ENCODE results near the gene CAPS. TPM values are rescaled to one million over a fixed set of nuclear protein-coding genes. Genes with fewer than 3 reads are reported as not detected.

Gene CAPS
- total RNA-seq (2022; extraction: Qiagen RNA extraction; ENCODE audit: low read depth) = 0.27 to 2.1 TPM (median 1.2 TPM) in 5 replicates

DNA sequence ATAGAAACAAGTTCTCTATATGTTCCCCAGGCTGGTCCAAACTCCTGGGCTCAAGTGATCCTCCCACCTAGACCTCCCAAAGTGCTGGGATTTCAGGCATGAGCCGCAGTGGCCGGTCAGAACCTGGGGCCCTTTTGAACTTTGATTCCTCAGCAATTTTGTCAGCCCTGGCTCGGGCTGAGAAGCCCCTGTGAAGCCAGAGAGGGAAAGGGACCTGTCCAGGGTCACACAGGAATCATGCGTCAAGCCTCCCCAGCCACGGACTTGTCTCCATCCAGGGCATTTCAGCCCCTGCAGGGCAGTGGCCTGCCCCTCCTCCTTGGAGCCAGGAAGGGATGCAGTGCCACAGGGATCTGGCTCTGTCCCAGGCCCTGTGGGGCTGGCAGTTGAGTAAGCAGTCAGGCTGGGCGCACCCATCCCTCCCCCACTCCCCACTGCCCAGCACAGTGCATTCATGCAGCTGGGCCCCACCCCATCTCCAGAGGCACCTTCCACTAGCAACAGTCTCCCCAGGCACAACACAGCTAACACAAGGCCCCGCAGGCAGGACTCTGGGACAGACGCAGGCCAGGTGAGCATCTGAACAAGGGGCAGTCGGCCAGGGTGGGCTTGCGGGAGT is at the start of gene CAPS:
TSS of gene CAPS (plus strand) at position 516 of the 619 bp plus-strand sequence. CDS start 153 bp downstream, outside the sequence.

DNA sequence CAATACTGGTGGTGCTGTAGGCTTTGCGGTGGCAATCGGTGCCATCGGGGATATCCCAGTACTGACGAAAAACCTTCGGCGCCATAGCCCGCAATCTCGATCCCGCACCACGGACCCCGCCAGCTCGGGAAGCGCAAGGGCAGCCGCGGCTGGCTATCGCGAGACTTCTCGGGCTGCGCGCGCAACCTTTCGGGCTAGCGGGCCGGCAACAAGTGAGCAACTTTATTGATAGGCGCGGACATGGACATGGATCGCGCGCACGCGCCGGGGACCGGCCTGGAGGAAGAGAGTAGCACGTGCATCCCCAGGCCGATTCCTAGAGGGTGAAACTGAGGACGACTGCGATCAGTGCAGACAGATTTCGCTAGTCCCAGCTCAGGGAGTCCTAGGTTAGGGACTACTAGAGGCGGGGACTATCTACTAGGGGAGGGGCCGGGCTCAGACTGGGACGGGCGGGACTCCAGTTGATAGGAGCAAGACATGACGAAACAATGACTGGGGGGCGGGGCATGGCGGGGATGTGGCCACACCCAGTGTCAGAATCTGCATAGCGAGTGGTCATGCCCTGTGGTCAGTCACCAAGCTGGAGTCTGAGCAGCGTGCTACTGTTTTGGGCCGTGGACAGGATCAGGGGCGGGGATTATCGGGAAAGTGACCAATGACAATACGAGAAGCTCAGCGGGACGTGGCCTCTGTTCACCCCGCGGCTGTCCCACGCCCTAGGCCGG is 10.3 kb upstream of the CAPS start, which contains the start of gene NDUFA11:
TSS of gene NDUFA11 (minus strand) at position 167 of the 728 bp plus-strand sequence. CDS start at position 85, 82 bp downstream.

DNA sequence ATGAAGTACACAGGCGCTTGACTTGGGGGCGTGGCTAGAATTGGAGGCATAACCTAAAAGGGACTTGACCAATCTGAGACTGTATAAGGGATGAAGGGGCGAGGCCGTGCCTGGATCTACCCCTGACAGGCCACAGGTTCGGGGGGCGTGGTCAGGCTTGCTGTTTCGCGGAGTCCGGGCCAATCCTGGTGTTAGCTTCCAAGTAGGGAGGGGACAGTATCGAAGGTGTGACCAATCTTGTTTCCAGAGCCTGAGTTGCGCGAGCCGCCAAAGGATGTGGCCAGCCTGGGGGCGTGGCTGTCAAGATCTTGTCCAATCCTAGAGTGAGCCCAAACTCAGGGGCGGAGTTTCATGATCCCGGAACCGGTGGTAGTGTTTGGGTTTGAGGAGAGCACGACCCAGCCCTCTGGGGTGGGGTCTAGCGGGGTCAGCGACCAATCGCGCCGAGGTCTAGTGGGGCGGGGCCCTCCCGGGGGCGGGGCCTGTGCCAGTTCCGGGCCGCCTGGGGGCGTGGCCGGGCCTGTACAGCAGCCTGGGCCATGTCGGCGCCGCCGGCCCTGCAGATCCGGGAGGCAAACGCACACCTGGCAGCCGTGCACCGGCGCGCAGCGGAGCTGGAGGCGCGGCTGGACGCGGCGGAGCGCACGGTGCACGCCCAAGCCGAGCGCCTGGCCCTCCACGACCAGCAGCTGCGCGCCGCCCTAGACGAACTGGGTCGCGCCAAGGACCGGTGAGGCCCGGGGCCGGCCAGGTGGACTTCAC is 9.5 kb upstream of the CAPS start, which contains the start of gene VMAC:
TSS of gene VMAC (plus strand) at position 521 of the 762 bp plus-strand sequence. CDS start at position 540, 19 bp downstream.

Other genes starting within 250 kb of the CAPS start
- gene MICOS13, start 233.7 kb upstream of the CAPS start, total RNA-seq (2022; extraction: Qiagen RNA extraction; ENCODE audit: low read depth) = 40.6 to 69.2 TPM (median 63.8 TPM) in 5 replicates
- gene HSD11B1L, start 233.2 kb upstream of the CAPS start, total RNA-seq (2022; extraction: Qiagen RNA extraction; ENCODE audit: low read depth) = 4.3 to 5.0 TPM (median 4.6 TPM) in 5 replicates
- gene RPL36, start 224.0 kb upstream of the CAPS start, total RNA-seq (2022; extraction: Qiagen RNA extraction; ENCODE audit: low read depth) = 676 to 817 TPM (median 781 TPM) in 5 replicates
- 40.9 to 63.7 TPM (median 63.2 TPM) in 5 replicates for gene LONP1, start 194.1 kb upstream of the CAPS start, total RNA-seq (2022; extraction: Qiagen RNA extraction; ENCODE audit: low read depth)
- not detected in 5 replicates for gene CATSPERD, start 193.6 kb upstream of the CAPS start, total RNA-seq (2022; extraction: Qiagen RNA extraction; ENCODE audit: low read depth)
- 1.2 to 2.7 TPM (median 2.5 TPM) in 5 replicates for gene PRR22, start 129.5 kb upstream of the CAPS start, total RNA-seq (2022; extraction: Qiagen RNA extraction; ENCODE audit: low read depth)
- 29.2 to 35.5 TPM (median 32.6 TPM) in 5 replicates for gene DUS3L, start 123.1 kb upstream of the CAPS start, total RNA-seq (2022; extraction: Qiagen RNA extraction; ENCODE audit: low read depth)
- gene NRTN, start 109.2 kb upstream of the CAPS start, total RNA-seq (2022; extraction: Qiagen RNA extraction; ENCODE audit: low read depth) = 0.78 to 1.6 TPM (median 0.81 TPM) in 4 of 5 replicates, not detected in the other
- gene FUT6, start 74.6 kb upstream of the CAPS start, total RNA-seq (2022; extraction: Qiagen RNA extraction; ENCODE audit: low read depth) = not detected in 5 replicates
- gene FUT3, start 62.8 kb upstream of the CAPS start, total RNA-seq (2022; extraction: Qiagen RNA extraction; ENCODE audit: low read depth) = 0.12 TPM in 1 of 5 replicates, not detected in the others
- not detected in 5 replicates for gene FUT5, start 43.7 kb upstream of the CAPS start, total RNA-seq (2022; extraction: Qiagen RNA extraction; ENCODE audit: low read depth)
- 164 to 293 TPM (median 272 TPM) in 5 replicates for gene NDUFA11, start 10.5 kb upstream of the CAPS start, total RNA-seq (2022; extraction: Qiagen RNA extraction; ENCODE audit: low read depth)
- 0.34 to 0.65 TPM (median 0.52 TPM) in 5 replicates for gene VMAC, start 9.4 kb upstream of the CAPS start, total RNA-seq (2022; extraction: Qiagen RNA extraction; ENCODE audit: low read depth)
- 37.1 to 44.6 TPM (median 42.7 TPM) in 5 replicates for gene RANBP3, start 63.9 kb downstream of the CAPS start, total RNA-seq (2022; extraction: Qiagen RNA extraction; ENCODE audit: low read depth)
- gene RFX2, start 196.2 kb downstream of the CAPS start, total RNA-seq (2022; extraction: Qiagen RNA extraction; ENCODE audit: low read depth) = 4.6 to 8.4 TPM (median 5.8 TPM) in 5 replicates
- 0.46 TPM in 1 of 5 replicates, not detected in the others for gene ACSBG2, start 221.4 kb downstream of the CAPS start, total RNA-seq (2022; extraction: Qiagen RNA extraction; ENCODE audit: low read depth)